HG02870 (cell line): Measurements from ENCODE around the gene TTC28.
"Not testable (repeated sequence)": the region's sequence is repeated elsewhere in the genome, so short reads cannot be mapped to it uniquely, and the experiment has no call there.

Experiments
- ATAC-seq: cut with Tn5 transposase; IDR thresholded peaks from one replicate; pipeline ENCODE4 v1.9.1; 2021; ENCODE audit warnings: mild to moderate bottlenecking, moderate library complexity; ENCODE audit not compliant: unreplicated experiment

Gene TTC28

GRCh38 chr22:28562324-28562723 lies 117.3 kb downstream of the TTC28 start:
- ATAC-seq: no peak

GRCh38 chr22:28560743-28561101 lies 118.9 kb downstream of the TTC28 start:
- ATAC-seq: not testable (repeated sequence)

GRCh38 chr22:28560046-28560742 lies 119.4 kb downstream of the TTC28 start:
- ATAC-seq: no peak

GRCh38 chr22:28557184-28557583 lies 122.5 kb downstream of the TTC28 start:
- ATAC-seq: no peak

- ATAC-seq: not testable (repeated sequence)
Measured at GRCh38 chr22:28553108-28553866, 126.4 kb downstream of the TTC28 start.

GRCh38 chr22:28548406-28548805 lies 131.2 kb downstream of the TTC28 start:
- ATAC-seq: no peak

- ATAC-seq: no peak
Measured at GRCh38 chr22:28547132-28547842, 132.4 kb downstream of the TTC28 start.

- no peak for ATAC-seq
Measured at GRCh38 chr22:28544431-28544868, 135.2 kb downstream of the TTC28 start.

GRCh38 chr22:28542980-28543621 lies 136.5 kb downstream of the TTC28 start:
- ATAC-seq: no peak

- ATAC-seq: no peak
Measured at GRCh38 chr22:28541137-28541536, 138.5 kb downstream of the TTC28 start.

- no peak for ATAC-seq
Measured at GRCh38 chr22:28538922-28539321, 140.7 kb downstream of the TTC28 start.

GRCh38 chr22:28530565-28530964 lies 149.1 kb downstream of the TTC28 start:
- ATAC-seq: not testable (repeated sequence)

GRCh38 chr22:28529144-28529543 lies 150.5 kb downstream of the TTC28 start:
- not testable (repeated sequence) for ATAC-seq

GRCh38 chr22:28521451-28521850 lies 158.2 kb downstream of the TTC28 start:
- ATAC-seq: no peak

GRCh38 chr22:28514321-28514821 lies 165.3 kb downstream of the TTC28 start:
- no peak for ATAC-seq

GRCh38 chr22:28512387-28512786 lies 167.3 kb downstream of the TTC28 start:
- ATAC-seq: not testable (repeated sequence)

- ATAC-seq: no peak
Measured at GRCh38 chr22:28507896-28508295, 171.7 kb downstream of the TTC28 start.

GRCh38 chr22:28506150-28506535 lies 173.5 kb downstream of the TTC28 start:
- no peak for ATAC-seq

- ATAC-seq: no peak
Measured at GRCh38 chr22:28505416-28506149, 174.1 kb downstream of the TTC28 start.

GRCh38 chr22:28500006-28500405 lies 179.6 kb downstream of the TTC28 start:
- ATAC-seq: no peak
